GM12874 (cell line): ENCODE measurements around the gene EXO1.

Source experiments
- TF ChIP-seq, protein P1 (sequence below): IDR thresholded peaks from 2 replicates; pipeline ENCODE4 v1.5.1; 2011; ENCODE audit warnings: low read depth, mild to moderate bottlenecking, control low read depth, low read length, moderate library complexity; ENCODE audit not compliant: insufficient read depth

EXO1 gene

DNA sequence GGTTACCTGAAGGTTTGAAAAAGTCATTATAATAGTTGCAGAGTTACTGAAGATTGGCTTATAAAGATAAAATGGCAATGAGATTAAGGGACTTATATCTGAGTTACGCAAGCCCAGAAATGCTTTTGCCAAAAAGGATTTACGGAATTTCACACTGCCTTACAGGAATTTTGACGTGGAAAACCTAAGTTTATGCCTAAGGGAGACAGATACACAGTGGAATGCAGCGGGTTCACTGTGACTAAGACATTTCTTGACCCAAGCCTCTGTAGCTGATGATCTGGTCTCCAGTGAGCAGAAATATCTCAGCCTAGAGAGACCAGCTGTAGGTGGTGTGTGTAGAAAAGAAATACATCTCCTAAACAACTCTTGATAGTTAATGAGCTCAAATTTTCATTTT is 10.1 kb upstream of the EXO1 start:
- TF ChIP-seq, protein P1, sequence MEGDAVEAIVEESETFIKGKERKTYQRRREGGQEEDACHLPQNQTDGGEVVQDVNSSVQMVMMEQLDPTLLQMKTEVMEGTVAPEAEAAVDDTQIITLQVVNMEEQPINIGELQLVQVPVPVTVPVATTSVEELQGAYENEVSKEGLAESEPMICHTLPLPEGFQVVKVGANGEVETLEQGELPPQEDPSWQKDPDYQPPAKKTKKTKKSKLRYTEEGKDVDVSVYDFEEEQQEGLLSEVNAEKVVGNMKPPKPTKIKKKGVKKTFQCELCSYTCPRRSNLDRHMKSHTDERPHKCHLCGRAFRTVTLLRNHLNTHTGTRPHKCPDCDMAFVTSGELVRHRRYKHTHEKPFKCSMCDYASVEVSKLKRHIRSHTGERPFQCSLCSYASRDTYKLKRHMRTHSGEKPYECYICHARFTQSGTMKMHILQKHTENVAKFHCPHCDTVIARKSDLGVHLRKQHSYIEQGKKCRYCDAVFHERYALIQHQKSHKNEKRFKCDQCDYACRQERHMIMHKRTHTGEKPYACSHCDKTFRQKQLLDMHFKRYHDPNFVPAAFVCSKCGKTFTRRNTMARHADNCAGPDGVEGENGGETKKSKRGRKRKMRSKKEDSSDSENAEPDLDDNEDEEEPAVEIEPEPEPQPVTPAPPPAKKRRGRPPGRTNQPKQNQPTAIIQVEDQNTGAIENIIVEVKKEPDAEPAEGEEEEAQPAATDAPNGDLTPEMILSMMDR: no peak

DNA sequence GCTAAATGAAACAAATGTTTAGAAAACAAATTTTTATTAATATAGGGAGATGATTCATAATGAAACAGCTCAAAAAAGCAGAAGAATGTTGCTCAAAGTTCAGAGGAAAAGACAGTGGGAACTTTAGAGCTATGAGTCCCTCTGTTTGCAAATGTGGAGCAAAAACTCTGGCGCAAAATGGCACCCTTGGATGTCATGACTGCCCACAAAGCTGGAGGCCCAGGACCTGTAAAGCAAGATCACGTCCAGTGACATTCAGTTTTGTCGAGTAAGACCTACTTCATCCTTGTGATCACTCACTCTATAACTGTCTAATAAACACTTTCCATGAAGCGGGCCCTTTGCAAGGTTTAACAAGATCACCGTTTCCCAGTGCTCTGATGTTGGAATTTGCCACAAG is 9.1 kb upstream of the EXO1 start:
- TF ChIP-seq, protein P1: no peak

DNA sequence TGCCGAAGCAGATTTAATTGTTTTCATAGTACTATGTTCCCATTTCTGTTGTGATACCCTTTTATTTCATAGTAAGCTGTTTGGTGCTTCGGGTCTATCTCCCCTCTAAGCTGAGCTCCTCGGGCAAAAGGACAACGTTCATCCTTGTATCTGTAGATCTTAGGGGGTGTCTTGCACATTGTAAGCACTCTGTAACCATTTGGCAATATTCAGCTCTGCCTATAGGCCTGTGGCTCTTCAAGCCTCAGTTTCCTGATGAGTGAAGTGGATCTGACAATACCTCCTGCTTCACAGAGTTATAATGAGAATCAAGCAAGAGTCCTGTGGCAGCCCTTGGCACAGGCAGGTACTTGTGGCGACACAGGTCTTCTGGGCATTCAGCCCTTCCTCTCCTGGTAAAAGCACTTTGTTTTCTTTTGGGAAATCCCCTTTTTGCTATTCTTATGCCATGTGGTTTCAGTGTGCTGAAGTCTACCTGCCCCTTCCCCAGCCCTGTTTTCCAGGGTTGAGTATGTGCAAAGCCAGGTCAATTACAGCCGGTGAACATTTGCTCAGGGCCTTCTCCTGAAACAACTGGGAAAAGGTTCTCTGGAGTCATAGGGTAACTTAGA is 8.5 kb upstream of the EXO1 start:
- TF ChIP-seq, protein P1: no peak

DNA sequence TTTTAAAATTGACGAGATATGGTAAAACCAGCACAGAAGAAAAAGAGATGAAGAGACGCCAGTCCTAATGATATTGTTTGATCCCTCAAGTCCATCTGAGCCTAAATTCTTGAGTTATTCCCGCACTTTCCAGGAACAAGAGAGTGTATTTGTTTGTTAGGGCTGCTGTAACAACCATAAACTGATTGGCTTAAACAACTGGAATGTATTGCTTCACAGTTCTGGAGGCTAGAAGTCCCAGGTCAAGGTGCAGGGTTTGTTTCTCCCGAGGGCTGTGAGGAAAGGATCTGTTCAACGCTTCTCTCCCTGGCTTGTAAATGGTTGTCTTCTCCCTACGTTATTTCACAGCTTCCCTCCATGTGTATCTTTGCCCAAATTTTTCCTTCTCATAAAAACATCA is 7.8 kb upstream of the EXO1 start:
- TF ChIP-seq, protein P1: no peak

GRCh38 chr1:241841691-241842090 is 6.3 kb upstream of the EXO1 start:
- TF ChIP-seq, protein P1: no peak

DNA sequence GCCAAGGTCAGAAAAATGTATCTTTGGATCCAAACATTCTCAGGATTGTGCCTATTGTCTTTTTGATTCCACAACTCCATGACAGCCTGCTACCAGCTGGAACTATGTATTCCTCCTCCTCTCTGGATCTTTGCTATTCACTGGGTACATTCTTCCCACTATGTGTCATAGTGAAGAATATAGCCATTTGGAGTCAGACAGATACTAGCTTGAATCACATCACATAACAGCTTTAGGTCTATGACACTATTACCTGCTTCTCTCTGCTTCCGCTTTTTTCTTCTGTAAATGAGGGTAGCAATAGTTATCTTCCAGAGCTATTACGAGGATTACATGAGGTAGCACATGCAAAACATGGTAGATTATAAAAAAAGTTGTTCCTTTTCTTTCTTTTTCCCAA is 5.4 kb upstream of the EXO1 start:
- TF ChIP-seq, protein P1: no peak

GRCh38 chr1:241844593-241844992 is 3.4 kb upstream of the EXO1 start:
- TF ChIP-seq, protein P1: no peak
